Activated T-cell treated with anti-CD3 and anti-CD28 coated beads for 1 hour (primary cell): Measurements from ENCODE around the gene EEF1AKMT2.
"Not testable (repeated sequence)": the region's sequence is repeated elsewhere in the genome, so short reads cannot be mapped to it uniquely, and the experiment has no call there.

Source experiments
- DNase-seq: peaks from one replicate; pipeline ENCODE4 v3.0.0-alpha.2; 2020; ENCODE audit warnings: low read depth

EEF1AKMT2 gene

GRCh38 chr10:124791547-124792348 lies at the start of gene EEF1AKMT2:
EEF1AKMT2 (minus strand) TSS chr10:124791887; CDS start chr10:124791833, 54 bp downstream.
- DNase-seq = peak; percentile 71

- no peak for DNase-seq
Observed at GRCh38 chr10:124837687-124838086, 46.0 kb upstream of the EEF1AKMT2 start.

GRCh38 chr10:124831116-124831515 lies 39.4 kb upstream of the EEF1AKMT2 start:
- DNase-seq = no peak

GRCh38 chr10:124830445-124830844 lies 38.8 kb upstream of the EEF1AKMT2 start:
- DNase-seq = no peak

GRCh38 chr10:124829447-124830115 lies 37.9 kb upstream of the EEF1AKMT2 start:
- DNase-seq = no peak

- DNase-seq = no peak
Observed at GRCh38 chr10:124827474-124827873, 35.8 kb upstream of the EEF1AKMT2 start.

- no peak for DNase-seq
Observed at GRCh38 chr10:124826262-124826661, 34.6 kb upstream of the EEF1AKMT2 start.

- no peak for DNase-seq
Observed at GRCh38 chr10:124825702-124826101, 34.0 kb upstream of the EEF1AKMT2 start.

- DNase-seq = not testable (repeated sequence)
Observed at GRCh38 chr10:124824932-124825331, 33.2 kb upstream of the EEF1AKMT2 start.

- DNase-seq = no peak
Observed at GRCh38 chr10:124824507-124824906, 32.8 kb upstream of the EEF1AKMT2 start.

GRCh38 chr10:124821520-124821919 lies 29.8 kb upstream of the EEF1AKMT2 start:
- no peak for DNase-seq

- no peak for DNase-seq
Observed at GRCh38 chr10:124820121-124820520, 28.4 kb upstream of the EEF1AKMT2 start.

- DNase-seq = no peak
Observed at GRCh38 chr10:124802313-124802675, 10.6 kb upstream of the EEF1AKMT2 start.

GRCh38 chr10:124799211-124799610 lies 7.5 kb upstream of the EEF1AKMT2 start:
- no peak for DNase-seq

- DNase-seq = no peak
Observed at GRCh38 chr10:124798781-124799180, 7.1 kb upstream of the EEF1AKMT2 start.

GRCh38 chr10:124798364-124798763 lies 6.7 kb upstream of the EEF1AKMT2 start:
- no peak for DNase-seq

GRCh38 chr10:124792998-124793352 lies 1.3 kb upstream of the EEF1AKMT2 start:
- no peak for DNase-seq

- DNase-seq = not testable (repeated sequence)
Observed at GRCh38 chr10:124782900-124783299, 8.8 kb downstream of the EEF1AKMT2 start.

GRCh38 chr10:124768791-124769190 lies 22.9 kb downstream of the EEF1AKMT2 start:
- DNase-seq = no peak

- no peak for DNase-seq
Observed at GRCh38 chr10:124765256-124765655, 26.4 kb downstream of the EEF1AKMT2 start.

GRCh38 chr10:124763267-124763666 lies 28.4 kb downstream of the EEF1AKMT2 start:
- no peak for DNase-seq

GRCh38 chr10:124762281-124762680 lies 29.4 kb downstream of the EEF1AKMT2 start:
- DNase-seq = no peak

- DNase-seq = no peak
Observed at GRCh38 chr10:124756156-124756903, 35.4 kb downstream of the EEF1AKMT2 start.
